Loucy (cell line): ENCODE measurements around the gene POC1A.

Source experiments
- H2AFZ ChIP-seq: fragments of 200-600 bp; sonication (generic); 2 replicates; pipeline ENCODE4 v1.6.0; 2016; ENCODE audit warnings: antibody characterized with exemption, mild to moderate bottlenecking, low read length, moderate library complexity
- H3F3A ChIP-seq: fragments of 200-600 bp; 2 replicates; pipeline ENCODE4 v1.6.0; 2016; ENCODE audit warnings: antibody characterized with exemption, low read depth, mild to moderate bottlenecking
- H3K27me3 ChIP-seq: fragments of 200-600 bp; sonication (generic); 2 replicates; pipeline ENCODE4 v1.6.1; 2014; ENCODE audit warnings: low read length, mild to moderate bottlenecking; ENCODE audit not compliant: insufficient read depth, poor library complexity, severe bottlenecking
- H3K36me3 ChIP-seq: fragments of 200-600 bp; sonication (generic); 2 replicates; pipeline ENCODE4 v1.6.1; 2016; ENCODE audit warnings: low read length; ENCODE audit not compliant: insufficient read depth
- H3K4me1 ChIP-seq: fragments of 200-600 bp; sonication (generic); 2 replicates; pipeline ENCODE4 v1.5.1; 2014; ENCODE audit warnings: low read length, mild to moderate bottlenecking; ENCODE audit not compliant: insufficient read depth, poor library complexity, severe bottlenecking
- H3K4me2 ChIP-seq: fragments of 200-600 bp; sonication (generic); 2 replicates; pipeline ENCODE4 v1.6.0; 2014; ENCODE audit warnings: antibody characterized with exemption, low read length, low read depth, mild to moderate bottlenecking; ENCODE audit not compliant: poor library complexity, severe bottlenecking
- H3K4me3 ChIP-seq: fragments of 200-600 bp; sonication (generic); 2 replicates; pipeline ENCODE4 v1.5.1; 2014; ENCODE audit warnings: low read length, mild to moderate bottlenecking, mixed read lengths; ENCODE audit not compliant: poor library complexity, severe bottlenecking
- H3K79me2 ChIP-seq: fragments of 200-600 bp; sonication (generic); 2 replicates; pipeline ENCODE4 v1.6.1; 2014; ENCODE audit warnings: low read length; ENCODE audit not compliant: insufficient read depth
- H3K9ac ChIP-seq: fragments of 200-600 bp; sonication (generic); 2 replicates; pipeline ENCODE4 v1.6.0; 2014; ENCODE audit warnings: mild to moderate bottlenecking, low read depth, low read length, moderate library complexity; ENCODE audit not compliant: poor library complexity, severe bottlenecking
- H3K9me2 ChIP-seq: fragments of 200-600 bp; sonication (generic); replicated peaks from 2 replicates; pipeline ENCODE4 v1.6.1; 2016; ENCODE audit warnings: low read depth, low read length, mixed read lengths
- H3K9me3 ChIP-seq: fragments of 200-600 bp; sonication (generic); 2 replicates; pipeline ENCODE4 v1.6.1; 2014; ENCODE audit warnings: mild to moderate bottlenecking, antibody characterized with exemption, low read length, low read depth; ENCODE audit not compliant: insufficient read depth
- H4K20me1 ChIP-seq: fragments of 200-600 bp; sonication (generic); 2 replicates; pipeline ENCODE4 v1.6.0; 2014; ENCODE audit warnings: antibody characterized with exemption, low read length, mild to moderate bottlenecking; ENCODE audit not compliant: insufficient read depth, poor library complexity, severe bottlenecking
- CTCF ChIP-seq: fragments of 200-600 bp; sonication (generic); conservative IDR thresholded peaks from 2 replicates; pipeline ENCODE4 v1.5.1; 2014; ENCODE audit warnings: mild to moderate bottlenecking, antibody characterized with exemption, low read length
- EZH2phosphoT487 ChIP-seq: fragments of 200-600 bp; IDR thresholded peaks from 2 replicates; pipeline ENCODE4 v1.6.1; 2018; ENCODE audit warnings: antibody characterized with exemption, mild to moderate bottlenecking, moderate library complexity, borderline replicate concordance

The POC1A gene

GRCh38 chr3:52052831-52053306 is 101.4 kb downstream of the POC1A start:
- H3K27me3 ChIP-seq = no peaks in the 10 kb centered on the region
- peak overlapping the region; percentile 67 for H3K9ac ChIP-seq
- no peak overlapping the region for H2AFZ ChIP-seq
- peaks cover 37% of the 10 kb centered on the region for H3K36me3 ChIP-seq
- peak overlapping the region; percentile 83 for H3K4me2 ChIP-seq
- H4K20me1 ChIP-seq = peaks cover 41% of the 10 kb centered on the region
- TF ChIP-seq EZH2phosphoT487 (no peak), CTCF (peak; percentile 45)
- H3F3A ChIP-seq = peaks cover 5% of the 10 kb centered on the region; the same call in 1 of the 2 replicates
- H3K4me1 ChIP-seq = peaks cover 40% of the 10 kb centered on the region
- H3K9me2 ChIP-seq = no peaks in the 10 kb centered on the region
- H3K4me3 ChIP-seq = peak overlapping the region; percentile 84
- H3K9me3 ChIP-seq = no peaks in the 10 kb centered on the region
- H3K79me2 ChIP-seq = peaks cover 58% of the 10 kb centered on the region

GRCh38 chr3:52051444-52051843 is 102.8 kb downstream of the POC1A start:
- H3K36me3 ChIP-seq = peaks cover 37% of the 10 kb centered on the region
- no peaks in the 10 kb centered on the region for H3K27me3 ChIP-seq
- H4K20me1 ChIP-seq = peaks cover 41% of the 10 kb centered on the region
- peak overlapping the region; percentile 67 for H3K9ac ChIP-seq
- peak overlapping the region; percentile 83 for H3K4me2 ChIP-seq
- H3K4me1 ChIP-seq = peaks cover 36% of the 10 kb centered on the region
- H3F3A ChIP-seq = peaks cover 5% of the 10 kb centered on the region; the same call in 1 of the 2 replicates
- peak overlapping the region; percentile 84 for H3K4me3 ChIP-seq
- H3K9me2 ChIP-seq = no peaks in the 10 kb centered on the region
- no peaks in the 10 kb centered on the region for H3K9me3 ChIP-seq
- no peak for TF ChIP-seq EZH2phosphoT487
- TF ChIP-seq CTCF = no peak
- peaks cover 58% of the 10 kb centered on the region for H3K79me2 ChIP-seq
- no peak overlapping the region for H2AFZ ChIP-seq

- Histone ChIP-seq H3K27me3 (no peaks in the 10 kb centered on the region), H3K36me3 (peaks cover 37% of the 10 kb centered on the region), H3K4me2 (no peak overlapping the region), H3K9ac (no peak overlapping the region), H3K4me1 (peaks cover 36% of the 10 kb centered on the region), H2AFZ (no peak overlapping the region), H3K4me3 (no peak overlapping the region), H3F3A (peaks cover 5% of the 10 kb centered on the region; the same call in 1 of the 2 replicates), H3K79me2 (peaks cover 54% of the 10 kb centered on the region), H3K9me2 (no peaks in the 10 kb centered on the region), H4K20me1 (peaks cover 39% of the 10 kb centered on the region), H3K9me3 (no peaks in the 10 kb centered on the region)
- TF ChIP-seq CTCF (no peak), EZH2phosphoT487 (no peak)
These were observed 103.7 kb downstream of the POC1A start for GRCh38 chr3:52050571-52050970.
